Erythroblast (primary cell): ENCODE measurements around the gene MPO.

Experiments
- GATA1 ChIP-seq: IDR thresholded peaks from 2 replicates; pipeline ENCODE4 v1.6.1; 2011; ENCODE audit warnings: low read depth, mild to moderate bottlenecking, control low read depth, low read length, moderate library complexity
- POLR2A ChIP-seq: IDR thresholded peaks from 2 replicates; pipeline ENCODE4 v1.6.1; 2011; ENCODE audit warnings: mild to moderate bottlenecking, low read length

- TF ChIP-seq POLR2A (no peak), GATA1 (no peak)
These were observed 31.2 kb downstream of the MPO start for GRCh38 chr17:58249270-58250133.
